Measurements from ENCODE around the gene KISS1.
"Not testable (repeated sequence)": the region's sequence is repeated elsewhere in the genome, so short reads cannot be mapped to it uniquely, and the experiment has no call there.

KISS1 gene

GRCh38 chr1:204196068-204196795 lies at the start of gene KISS1:
Gene KISS1, minus strand, starts transcription at chr1:204196491. Its CDS starts 3,615 bp downstream, at chr1:204192876.
- H3K4me3 Mint-ChIP-seq = no peak within 1 kb of the TSS
- H3K27ac Mint-ChIP-seq = no peak within 1 kb of the TSS
- no peaks in the 10 kb centered on the region for H3K9me3 Mint-ChIP-seq
- no peaks in the 10 kb centered on the region for H3K36me3 Mint-ChIP-seq (ENCODE audit: low read depth)
- H3K27me3 Mint-ChIP-seq (ENCODE audit: low read depth) = peaks cover 32% of the 10 kb centered on the region
- peaks cover 19% of the 10 kb centered on the region for H3K4me1 Mint-ChIP-seq
- TF ChIP-seq CTCF (IDR thresholded peaks at IDR 0.05; ENCODE audit: unreplicated experiment in 3 of 3) = no peak

- H3K27ac Mint-ChIP-seq = no peak overlapping the region
- H3K4me1 Mint-ChIP-seq = no peaks in the 10 kb centered on the region
- peaks cover 76% of the 10 kb centered on the region for H3K36me3 Mint-ChIP-seq (ENCODE audit: low read depth)
- H3K9me3 Mint-ChIP-seq = no peaks in the 10 kb centered on the region
- H3K4me3 Mint-ChIP-seq = no peak overlapping the region
- H3K27me3 Mint-ChIP-seq (ENCODE audit: low read depth) = peaks cover 3% of the 10 kb centered on the region
- no peak for TF ChIP-seq CTCF (IDR thresholded peaks at IDR 0.05; ENCODE audit: unreplicated experiment in 3 of 3)
These were observed 46.6 kb upstream of the KISS1 start for GRCh38 chr1:204242920-204243319.

- TF ChIP-seq CTCF (IDR thresholded peaks at IDR 0.05; ENCODE audit: unreplicated experiment in 3 of 3) = no peak
- Mint-ChIP-seq H3K4me3 (no peak overlapping the region), H3K9me3 (no peaks in the 10 kb centered on the region), H3K4me1 (no peaks in the 10 kb centered on the region), H3K36me3 (ENCODE audit: low read depth) (peaks cover 82% of the 10 kb centered on the region), H3K27ac (no peak overlapping the region), H3K27me3 (ENCODE audit: low read depth) (peaks cover 3% of the 10 kb centered on the region)
These were observed 45.6 kb upstream of the KISS1 start for GRCh38 chr1:204241914-204242313.

GRCh38 chr1:204241050-204241449 lies 44.8 kb upstream of the KISS1 start:
- no peak for TF ChIP-seq CTCF (IDR thresholded peaks at IDR 0.05; ENCODE audit: unreplicated experiment in 3 of 3)
- Mint-ChIP-seq H3K9me3 (peaks cover 4% of the 10 kb centered on the region), H3K27ac (no peak overlapping the region), H3K27me3 (ENCODE audit: low read depth) (peaks cover 3% of the 10 kb centered on the region), H3K36me3 (ENCODE audit: low read depth) (peaks cover 82% of the 10 kb centered on the region), H3K4me3 (no peak overlapping the region), H3K4me1 (no peaks in the 10 kb centered on the region)

- Mint-ChIP-seq H3K36me3 (ENCODE audit: low read depth) (peaks cover 84% of the 10 kb centered on the region), H3K27me3 (ENCODE audit: low read depth) (peaks cover 3% of the 10 kb centered on the region), H3K4me1 (no peaks in the 10 kb centered on the region), H3K9me3 (peaks cover 7% of the 10 kb centered on the region), H3K4me3 (no peak overlapping the region), H3K27ac (no peak overlapping the region)
- no peak for TF ChIP-seq CTCF (IDR thresholded peaks at IDR 0.05; ENCODE audit: unreplicated experiment in 3 of 3)
These were observed 43.9 kb upstream of the KISS1 start for GRCh38 chr1:204240233-204240632.

GRCh38 chr1:204239401-204239800 lies 43.1 kb upstream of the KISS1 start:
- not testable (repeated sequence) for H3K27ac Mint-ChIP-seq

GRCh38 chr1:204238520-204238919 lies 42.2 kb upstream of the KISS1 start:
- not testable (repeated sequence) for H3K4me3 Mint-ChIP-seq; H3K9me3 Mint-ChIP-seq; H3K27ac Mint-ChIP-seq; H3K4me1 Mint-ChIP-seq; H3K27me3 Mint-ChIP-seq (ENCODE audit: low read depth)
- H3K36me3 Mint-ChIP-seq (ENCODE audit: low read depth) = peaks cover 86% of the 10 kb centered on the region

More at GRCh38 chr1:204239401-204239800, 43.1 kb upstream of the KISS1 start:
- H3K4me1 Mint-ChIP-seq; H3K27me3 Mint-ChIP-seq (ENCODE audit: low read depth); H3K4me3 Mint-ChIP-seq; H3K9me3 Mint-ChIP-seq: not testable (repeated sequence)
- H3K36me3 Mint-ChIP-seq (ENCODE audit: low read depth) = peaks cover 81% of the 10 kb centered on the region

- not testable (repeated sequence) for H3K27me3 Mint-ChIP-seq (ENCODE audit: low read depth); H3K4me1 Mint-ChIP-seq; H3K9me3 Mint-ChIP-seq; H3K4me3 Mint-ChIP-seq; H3K27ac Mint-ChIP-seq
- H3K36me3 Mint-ChIP-seq (ENCODE audit: low read depth) = peaks cover 86% of the 10 kb centered on the region
These were observed 41.2 kb upstream of the KISS1 start for GRCh38 chr1:204237515-204237914.
